GM12878 (cell line): ENCODE measurements around the gene TOLLIP. TPM values are rescaled to one million over a fixed set of nuclear protein-coding genes. Genes with fewer than 3 reads are reported as not detected.

Source experiments
- ATAC-seq: fragments of 200-7000 bp; cut with Tn5 transposase; 3 replicates; pipeline ENCODE4 v1.9.1; 2020; ENCODE audit warnings: mild to moderate bottlenecking, moderate library complexity
- BruUV-seq: library from RNA; stranded (reverse); fragments of 400-500 nt; replicated peaks from 2 replicates; lab custom pipeline; 2021; lab: Mats Ljungman, UMichigan
- CTCF ChIA-PET: fragments of 300-600 bp; sonication (Branson Sonifier 250); formaldehyde crosslinking; extraction: SDS; loops from one replicate; lab custom pipeline; 2021; ENCODE audit warnings: inconsistent platforms; lab: Yijun Ruan, JAX
- POLR2A ChIA-PET: fragments of 350-600 bp; formaldehyde crosslinking; extraction: SDS; loops from one replicate; lab custom pipeline; 2021; ENCODE audit warnings: inconsistent platforms; lab: Charles Lee
- RAD21 ChIA-PET: fragments of 300-600 bp; sonication (Branson Sonifier 250); formaldehyde crosslinking; loops from one replicate; lab custom pipeline; 2023; ENCODE audit warnings: antibody characterized with exemption; ENCODE audit not compliant: unreplicated experiment; lab: Charles Lee
- SMC1A ChIA-PET: fragments of 300-600 bp; sonication (Branson Sonifier 250); formaldehyde crosslinking; loops from one replicate; lab custom pipeline; 2023; ENCODE audit not compliant: unreplicated experiment, uncharacterized antibody; lab: Charles Lee
- DNase-seq: peaks from one replicate; pipeline ENCODE4 v3.0.0-alpha.2; 2011; ENCODE audit warnings: low read depth, low spot score
- FAIRE-seq: peaks from 3 replicates; lab custom pipeline; 2011; peaks lifted over from hg19 to GRCh38; lab: Jason Lieb, UNC
- H2AFZ ChIP-seq: 2 replicates; pipeline ENCODE4 v1.6.0; 2011; ENCODE audit warnings: low read depth, low read length, control low read depth; ENCODE audit not compliant: control insufficient read depth
- H3K27ac ChIP-seq: 2 replicates; pipeline ENCODE4 v1.5.1; 2011; ENCODE audit warnings: control low read depth; ENCODE audit not compliant: control insufficient read depth, insufficient read depth
- H3K27me3 ChIP-seq, 2 experiments: replicated peaks in 1 of 2; 2 replicates each; pipeline versions ENCODE4 v1.6.0 to v1.6.1; 2011; ENCODE audit warnings: low read length in 1 of 2; ENCODE audit not compliant: control insufficient read depth in 2 of 2, insufficient read depth in 2 of 2
- H3K36me3 ChIP-seq, 2 experiments: 2 replicates each; pipeline ENCODE4 v1.5.1; 2011; ENCODE audit warnings: low read length in 1 of 2; ENCODE audit not compliant: control insufficient read depth in 2 of 2, insufficient read depth in 2 of 2
- H3K4me1 ChIP-seq: 2 replicates; pipeline ENCODE4 v1.6.1; 2011; ENCODE audit warnings: mild to moderate bottlenecking, low read length, moderate library complexity, mixed read lengths; ENCODE audit not compliant: control insufficient read depth, insufficient read depth
- H3K4me2 ChIP-seq: 2 replicates; pipeline ENCODE4 v1.6.0; 2011; ENCODE audit warnings: control low read depth; ENCODE audit not compliant: control insufficient read depth, insufficient read depth
- H3K4me3 ChIP-seq: fragments of 200-600 bp; sonication (generic); 2 replicates; pipeline ENCODE4 v1.5.1; 2016
- H3K79me2 ChIP-seq: 2 replicates; pipeline ENCODE4 v1.6.0; 2011; ENCODE audit warnings: low read length; ENCODE audit not compliant: control insufficient read depth, insufficient read depth
- H3K9ac ChIP-seq: 2 replicates; pipeline ENCODE4 v1.8.0; 2011; ENCODE audit warnings: low read length, control low read depth, mixed read lengths; ENCODE audit not compliant: control insufficient read depth, insufficient read depth
- H3K9me3 ChIP-seq: replicated peaks from 3 replicates; pipeline ENCODE4 v1.5.1; 2011; ENCODE audit warnings: mild to moderate bottlenecking, low read length; ENCODE audit not compliant: control insufficient read depth, insufficient read depth
- H4K20me1 ChIP-seq: 2 replicates; pipeline ENCODE4 v1.6.0; 2011; ENCODE audit not compliant: control insufficient read depth, insufficient read depth
- CREM ChIP-seq: IDR thresholded peaks from 2 replicates; pipeline ENCODE4 v1.6.1; 2014; ENCODE audit warnings: antibody characterized with exemption, low read depth
- EP300 ChIP-seq, 2 experiments: fragments of 150-350 bp in 1 of 2; IDR thresholded peaks; 2 replicates each; pipeline ENCODE4 v1.6.1; 2011 to 2012; ENCODE audit warnings: low read depth in 2 of 2, low read length in 2 of 2, borderline replicate concordance in 1 of 2, improper control_type of control experiment in 1 of 2, inconsistent platforms in 1 of 2; ENCODE audit not compliant: control insufficient read depth in 1 of 2
- HCFC1 ChIP-seq: fragments of 150-350 bp; IDR thresholded peaks from 2 replicates; pipeline ENCODE4 v1.6.1; 2014; ENCODE audit warnings: low read length
- KAT2A ChIP-seq: conservative IDR thresholded peaks from 2 replicates; pipeline ENCODE4 v1.6.1; 2011; ENCODE audit warnings: low read depth, low read length; ENCODE audit not compliant: control insufficient read depth
- NR2C1 ChIP-seq: fragments of 450-650 bp; IDR thresholded peaks from 2 replicates; pipeline ENCODE4 v1.6.1; 2017; ENCODE audit warnings: antibody characterized with exemption, mild to moderate bottlenecking, moderate library complexity
- RELA ChIP-seq: fragments of 450-650 bp; IDR thresholded peaks from 2 replicates; pipeline ENCODE4 v1.8.0; 2014; ENCODE audit warnings: borderline replicate concordance; ENCODE audit not compliant: partially characterized antibody
- RFX5 ChIP-seq: IDR thresholded peaks from 2 replicates; pipeline ENCODE4 v1.6.1; 2011; ENCODE audit warnings: low read depth, low read length, improper control_type of control experiment
- SMAD1 ChIP-seq: fragments of 450-650 bp; IDR thresholded peaks from 2 replicates; pipeline ENCODE4 v1.6.1; 2018; ENCODE audit warnings: mild to moderate bottlenecking, low read depth; ENCODE audit not compliant: partially characterized antibody
- SMC3 ChIP-seq: IDR thresholded peaks from 2 replicates; pipeline ENCODE4 v1.6.1; 2011; ENCODE audit warnings: low read length, improper control_type of control experiment, borderline replicate concordance
- SUZ12 ChIP-seq: fragments of 200-600 bp; sonication (generic); IDR thresholded peaks from one replicate; pipeline ENCODE4 v1.6.1; 2018; ENCODE audit warnings: antibody characterized with exemption, mild to moderate bottlenecking; ENCODE audit not compliant: unreplicated experiment
- TAF1 ChIP-seq: IDR thresholded peaks from 2 replicates; pipeline ENCODE4 v1.6.1; 2011; ENCODE audit warnings: mild to moderate bottlenecking, low read depth, low read length, borderline replicate concordance
- YBX1 ChIP-seq: fragments of 450-650 bp; IDR thresholded peaks from 2 replicates; pipeline ENCODE4 v1.6.1; 2016; ENCODE audit warnings: antibody characterized with exemption
- WGBS: methylation state at CpG from one replicate; pipeline ENCODE4 v1.1.6; 2016; ENCODE audit warnings: low lambda C conversion rate; ENCODE audit not compliant: insufficient replicate concordance, insufficient coverage; ENCODE audit errors: missing lambda C conversion rate; 5-methylcytosine and 5-hydroxymethylcytosine counted together
- in situ Hi-C: fragments of 300-500 bp; cut with MboI; formaldehyde crosslinking; loops from 9 replicates; pipeline ENCODE4 v1.14.3; 2018; ENCODE audit warnings: mixed read lengths
- intact Hi-C: fragments of 100-400 bp; cut with micrococcal nuclease; formaldehyde crosslinking; loops from one replicate; pipeline ENCODE4 v1.14.2; 2022; ENCODE audit not compliant: unreplicated experiment
- polyA plus RNA-seq, 11 experiments: library from polyadenylated mRNA; depleted of rRNA in 4 of 11; unstranded in 6 of 11; stranded (reverse) in 5 of 11; fragments of >200 nt; fragmentation: Nextera tagmentation in 4 of 11; fragmentation: Illumina TruSeq in 1 of 11; extraction: Ambion mirVana in 4 of 11; extraction: Trizol in 1 of 11; gene quantifications; 1 replicate in 1 of 11; 2 replicates in 10 of 11; pipeline versions ENCODE4 v1.2.1 to v1.2.3, GENCODE V29; 2011 to 2016; ENCODE audit warnings: inconsistent platforms in 2 of 11, missing spikeins in 2 of 11, low read depth in 1 of 11
- total RNA-seq, 4 experiments: library from RNA; depleted of rRNA in 3 of 4; stranded (reverse); fragments of >200 nt in 3 of 4; fragmentation: Illumina TruSeq in 1 of 4; extraction: Trizol in 1 of 4; gene quantifications; 2 replicates each; pipeline versions ENCODE4 v1.2.1 to v1.2.3, GENCODE V29; 2013 to 2021
- TF ChIP-seq, protein P1 (sequence below): fragments of 450-650 bp; IDR thresholded peaks from 2 replicates; pipeline ENCODE4 v1.6.1; 2017; ENCODE audit warnings: low read depth, mild to moderate bottlenecking, moderate library complexity
- TF ChIP-seq, protein P2 (sequence below): fragments of 450-650 bp; IDR thresholded peaks from 2 replicates; pipeline ENCODE4 v1.6.1; 2014; ENCODE audit warnings: mild to moderate bottlenecking

The TOLLIP gene
- total and polyA plus RNA-seq, 10 of the 15 experiments (the other 5 are each of a cell fraction or from before 2014, with no cell fraction given): 0.47 to 39.5 (median 21.6) TPM

GRCh38 chr11:1230456-1231395 lies 78.7 kb downstream of the TOLLIP start:
- ChIA-PET RAD21 (no interaction called here), CTCF (no interaction called here), POLR2A (no interaction called here), SMC1A (no interaction called here)
- Histone ChIP-seq H3K79me2 (no peaks in the 10 kb centered on the region), H3K9me3 (no peaks in the 10 kb centered on the region), H2AFZ (no peak overlapping the region), H3K36me3 (no peaks in the 10 kb centered on the region), H3K27me3 (no peaks in the 10 kb centered on the region), H3K4me3 (no peak overlapping the region), H3K4me1 (no peaks in the 10 kb centered on the region), H3K9ac (no peak overlapping the region), H4K20me1 (no peaks in the 10 kb centered on the region), H3K27ac (no peak overlapping the region), H3K4me2 (no peak overlapping the region)
- BruUV-seq: no TSS peak
- ATAC-seq (no peak), FAIRE-seq (no peak), DNase-seq (no peak)
- 67% methylated on average over 34 of the region's 45 CpGs for WGBS
- TF ChIP-seq SMC3 (no peak), YBX1 (no peak)
- in situ Hi-C loops: no loop called here
- intact Hi-C loops: no loop called here

DNA sequence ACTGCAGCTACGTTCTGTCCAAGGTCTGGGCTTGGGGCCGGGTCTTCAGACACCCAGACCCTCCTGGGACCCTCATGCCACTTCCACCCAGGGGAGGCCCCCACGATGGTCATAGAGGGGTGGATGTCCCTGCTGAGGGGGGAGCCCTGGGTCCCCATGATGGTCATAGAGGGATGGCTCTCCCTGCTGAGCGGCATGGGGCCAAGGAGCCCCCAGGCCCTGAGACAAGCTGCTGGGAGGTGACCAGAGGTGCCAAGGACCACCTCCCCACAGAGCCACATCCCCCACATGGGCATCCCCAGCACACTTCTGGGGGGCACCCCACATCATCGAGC lies 79.3 kb downstream of the TOLLIP start:
- H4K20me1 ChIP-seq: no peaks in the 10 kb centered on the region
- in situ Hi-C loops: no loop called here
- RAD21 ChIA-PET: no interaction called here
- no peak overlapping the region for H3K4me2 ChIP-seq
- TF ChIP-seq KAT2A (no peak), NR2C1 (no peak), SMAD1 (no peak), RFX5 (no peak), CREM (no peak), TAF1 (no peak), HCFC1 (no peak), RELA (no peak), SUZ12 (no peak), EP300 (IDR thresholded peaks at IDR 0.05; ENCODE audit: borderline replicate concordance in 1 of 2, control insufficient read depth in 1 of 2, low read depth in 2 of 2, low read length in 2 of 2) (no peak)
- TF ChIP-seq, protein P1, sequence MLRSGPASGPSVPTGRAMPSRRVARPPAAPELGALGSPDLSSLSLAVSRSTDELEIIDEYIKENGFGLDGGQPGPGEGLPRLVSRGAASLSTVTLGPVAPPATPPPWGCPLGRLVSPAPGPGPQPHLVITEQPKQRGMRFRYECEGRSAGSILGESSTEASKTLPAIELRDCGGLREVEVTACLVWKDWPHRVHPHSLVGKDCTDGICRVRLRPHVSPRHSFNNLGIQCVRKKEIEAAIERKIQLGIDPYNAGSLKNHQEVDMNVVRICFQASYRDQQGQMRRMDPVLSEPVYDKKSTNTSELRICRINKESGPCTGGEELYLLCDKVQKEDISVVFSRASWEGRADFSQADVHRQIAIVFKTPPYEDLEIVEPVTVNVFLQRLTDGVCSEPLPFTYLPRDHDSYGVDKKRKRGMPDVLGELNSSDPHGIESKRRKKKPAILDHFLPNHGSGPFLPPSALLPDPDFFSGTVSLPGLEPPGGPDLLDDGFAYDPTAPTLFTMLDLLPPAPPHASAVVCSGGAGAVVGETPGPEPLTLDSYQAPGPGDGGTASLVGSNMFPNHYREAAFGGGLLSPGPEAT: no peak
- TF ChIP-seq, protein P2, sequence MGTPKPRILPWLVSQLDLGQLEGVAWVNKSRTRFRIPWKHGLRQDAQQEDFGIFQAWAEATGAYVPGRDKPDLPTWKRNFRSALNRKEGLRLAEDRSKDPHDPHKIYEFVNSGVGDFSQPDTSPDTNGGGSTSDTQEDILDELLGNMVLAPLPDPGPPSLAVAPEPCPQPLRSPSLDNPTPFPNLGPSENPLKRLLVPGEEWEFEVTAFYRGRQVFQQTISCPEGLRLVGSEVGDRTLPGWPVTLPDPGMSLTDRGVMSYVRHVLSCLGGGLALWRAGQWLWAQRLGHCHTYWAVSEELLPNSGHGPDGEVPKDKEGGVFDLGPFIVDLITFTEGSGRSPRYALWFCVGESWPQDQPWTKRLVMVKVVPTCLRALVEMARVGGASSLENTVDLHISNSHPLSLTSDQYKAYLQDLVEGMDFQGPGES: no peak
- DNase-seq: no peak
- intact Hi-C loops: no loop called here
- H3K27ac ChIP-seq: no peak overlapping the region
- no peak overlapping the region for H3K4me3 ChIP-seq
- no peaks in the 10 kb centered on the region for H3K4me1 ChIP-seq
- H2AFZ ChIP-seq: no peak overlapping the region
- H3K27me3 ChIP-seq: no peaks in the 10 kb centered on the region
- WGBS: 20% methylated on average over 5 of the region's 5 CpGs
- no peak overlapping the region for H3K9ac ChIP-seq
- no peak for FAIRE-seq
- ATAC-seq: no peak
- H3K36me3 ChIP-seq: no peaks in the 10 kb centered on the region
- SMC1A ChIA-PET: no interaction called here
- H3K79me2 ChIP-seq: no peaks in the 10 kb centered on the region
- CTCF ChIA-PET: no interaction called here
- BruUV-seq: no TSS peak
- POLR2A ChIA-PET: no interaction called here
- no peaks in the 10 kb centered on the region for H3K9me3 ChIP-seq
